SK-N-DZ (cell line): ENCODE data around the gene ACACA.
A peak's percentile ranks its signal among the peaks of the same experiment; 100 is the strongest.

Experiments
- DNase-seq: peaks from one replicate; pipeline ENCODE4 v3.0.0-alpha.2; 2015; ENCODE audit warnings: low spot score

Gene ACACA

GRCh38 chr17:37233036-37233435 is 173.6 kb downstream of the ACACA start:
- no peak for DNase-seq

GRCh38 chr17:37231887-37232286 is 174.7 kb downstream of the ACACA start:
- no peak for DNase-seq

GRCh38 chr17:37230633-37231032 is 176.0 kb downstream of the ACACA start:
- DNase-seq: no peak

- DNase-seq: no peak
Measured at GRCh38 chr17:37225465-37225864, 181.2 kb downstream of the ACACA start.

- no peak for DNase-seq
Measured at GRCh38 chr17:37221865-37222264, 184.8 kb downstream of the ACACA start.

- peak; percentile 17 for DNase-seq
Measured at GRCh38 chr17:37220607-37220953, 186.1 kb downstream of the ACACA start.

- DNase-seq: no peak
Measured at GRCh38 chr17:37219876-37220606, 186.6 kb downstream of the ACACA start.

GRCh38 chr17:37218849-37219248 is 187.8 kb downstream of the ACACA start:
- DNase-seq: no peak

- no peak for DNase-seq
Measured at GRCh38 chr17:37214416-37214815, 192.2 kb downstream of the ACACA start.

GRCh38 chr17:37213927-37214326 is 192.7 kb downstream of the ACACA start:
- no peak for DNase-seq

- no peak for DNase-seq
Measured at GRCh38 chr17:37212179-37212578, 194.5 kb downstream of the ACACA start.

- no peak for DNase-seq
Measured at GRCh38 chr17:37211136-37211535, 195.5 kb downstream of the ACACA start.

- DNase-seq: no peak
Measured at GRCh38 chr17:37207103-37207502, 199.5 kb downstream of the ACACA start.

- no peak for DNase-seq
Measured at GRCh38 chr17:37206299-37206698, 200.3 kb downstream of the ACACA start.

GRCh38 chr17:37200497-37200896 is 206.1 kb downstream of the ACACA start:
- no peak for DNase-seq

GRCh38 chr17:37197336-37197735 is 209.3 kb downstream of the ACACA start:
- DNase-seq: no peak

GRCh38 chr17:37194208-37194607 is 212.4 kb downstream of the ACACA start:
- no peak for DNase-seq

GRCh38 chr17:37191219-37191618 is 215.4 kb downstream of the ACACA start:
- no peak for DNase-seq

- no peak for DNase-seq
Measured at GRCh38 chr17:37190493-37190892, 216.1 kb downstream of the ACACA start.

GRCh38 chr17:37188157-37188556 is 218.5 kb downstream of the ACACA start:
- no peak for DNase-seq

GRCh38 chr17:37187262-37187661 is 219.4 kb downstream of the ACACA start:
- no peak for DNase-seq

- no peak for DNase-seq
Measured at GRCh38 chr17:37182786-37183465, 223.7 kb downstream of the ACACA start.

GRCh38 chr17:37180376-37180775 is 226.3 kb downstream of the ACACA start:
- DNase-seq: no peak
